ENCODE data around the gene INSYN1.

DNA sequence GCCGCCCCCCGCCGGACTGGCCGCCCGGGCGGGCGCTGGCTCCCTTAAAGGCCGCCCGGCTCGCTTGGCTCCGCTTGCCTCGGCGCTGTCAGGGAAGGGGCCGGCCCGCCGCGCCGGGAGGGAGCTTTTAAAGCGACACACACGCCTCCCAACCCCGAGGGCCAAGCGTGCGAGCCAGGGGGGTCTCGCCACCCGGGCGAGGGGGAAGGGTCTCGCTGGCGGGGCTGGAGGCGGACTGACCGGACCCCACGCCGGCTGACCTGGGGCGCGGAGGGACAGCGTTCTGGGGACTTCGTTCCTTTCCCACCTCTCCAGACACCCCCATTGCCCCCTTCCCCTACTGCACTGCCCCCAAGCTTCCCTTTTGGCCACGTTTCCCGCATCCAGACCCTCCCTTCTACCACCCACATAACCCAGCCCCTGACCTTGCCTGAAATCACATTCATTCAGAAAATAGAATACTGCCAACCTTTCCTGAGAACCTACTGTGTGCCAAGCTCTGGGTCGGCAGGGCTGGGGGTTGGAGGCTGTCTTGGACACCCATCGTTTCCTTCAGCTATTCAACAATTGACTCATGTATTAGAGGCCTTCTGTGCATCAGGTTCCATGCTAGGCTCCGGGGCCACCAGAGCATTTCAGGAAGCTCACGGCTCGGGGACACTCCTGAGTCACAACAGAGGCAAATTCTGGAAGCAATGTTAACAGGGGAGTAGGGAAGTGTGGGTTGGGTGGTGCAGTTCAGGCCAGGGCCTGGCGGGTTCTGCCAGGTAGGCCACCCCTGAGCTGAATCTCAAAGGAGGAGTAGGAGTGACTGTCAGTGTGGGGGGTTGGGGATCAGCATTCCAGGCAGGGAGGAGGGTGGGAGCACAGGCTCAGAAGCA lies at the start of gene INSYN1:
- TF ChIP-seq, protein P1, sequence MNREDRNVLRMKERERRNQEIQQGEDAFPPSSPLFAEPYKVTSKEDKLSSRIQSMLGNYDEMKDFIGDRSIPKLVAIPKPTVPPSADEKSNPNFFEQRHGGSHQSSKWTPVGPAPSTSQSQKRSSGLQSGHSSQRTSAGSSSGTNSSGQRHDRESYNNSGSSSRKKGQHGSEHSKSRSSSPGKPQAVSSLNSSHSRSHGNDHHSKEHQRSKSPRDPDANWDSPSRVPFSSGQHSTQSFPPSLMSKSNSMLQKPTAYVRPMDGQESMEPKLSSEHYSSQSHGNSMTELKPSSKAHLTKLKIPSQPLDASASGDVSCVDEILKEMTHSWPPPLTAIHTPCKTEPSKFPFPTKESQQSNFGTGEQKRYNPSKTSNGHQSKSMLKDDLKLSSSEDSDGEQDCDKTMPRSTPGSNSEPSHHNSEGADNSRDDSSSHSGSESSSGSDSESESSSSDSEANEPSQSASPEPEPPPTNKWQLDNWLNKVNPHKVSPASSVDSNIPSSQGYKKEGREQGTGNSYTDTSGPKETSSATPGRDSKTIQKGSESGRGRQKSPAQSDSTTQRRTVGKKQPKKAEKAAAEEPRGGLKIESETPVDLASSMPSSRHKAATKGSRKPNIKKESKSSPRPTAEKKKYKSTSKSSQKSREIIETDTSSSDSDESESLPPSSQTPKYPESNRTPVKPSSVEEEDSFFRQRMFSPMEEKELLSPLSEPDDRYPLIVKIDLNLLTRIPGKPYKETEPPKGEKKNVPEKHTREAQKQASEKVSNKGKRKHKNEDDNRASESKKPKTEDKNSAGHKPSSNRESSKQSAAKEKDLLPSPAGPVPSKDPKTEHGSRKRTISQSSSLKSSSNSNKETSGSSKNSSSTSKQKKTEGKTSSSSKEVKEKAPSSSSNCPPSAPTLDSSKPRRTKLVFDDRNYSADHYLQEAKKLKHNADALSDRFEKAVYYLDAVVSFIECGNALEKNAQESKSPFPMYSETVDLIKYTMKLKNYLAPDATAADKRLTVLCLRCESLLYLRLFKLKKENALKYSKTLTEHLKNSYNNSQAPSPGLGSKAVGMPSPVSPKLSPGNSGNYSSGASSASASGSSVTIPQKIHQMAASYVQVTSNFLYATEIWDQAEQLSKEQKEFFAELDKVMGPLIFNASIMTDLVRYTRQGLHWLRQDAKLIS (CRISPR knock-in tag; IDR thresholded peaks at IDR 0.05), result no peak
- TF ChIP-seq SRF (IDR thresholded peaks at IDR 0.05; ENCODE audit: low read depth, low read length) (no peak), FLYWCH1 (CRISPR knock-in tag; IDR thresholded peaks at IDR 0.05) (no peak), NKX3-1 (CRISPR knock-in tag; IDR thresholded peaks at IDR 0.05) (no peak), NFIC (IDR thresholded peaks at IDR 0.05; ENCODE audit: low read length) (no peak), FOXJ3 (CRISPR knock-in tag; IDR thresholded peaks at IDR 0.05; ENCODE audit: borderline replicate concordance) (no peak), NFE2 (CRISPR knock-in tag; IDR thresholded peaks at IDR 0.05) (no peak)
- TF ChIP-seq, protein P2, sequence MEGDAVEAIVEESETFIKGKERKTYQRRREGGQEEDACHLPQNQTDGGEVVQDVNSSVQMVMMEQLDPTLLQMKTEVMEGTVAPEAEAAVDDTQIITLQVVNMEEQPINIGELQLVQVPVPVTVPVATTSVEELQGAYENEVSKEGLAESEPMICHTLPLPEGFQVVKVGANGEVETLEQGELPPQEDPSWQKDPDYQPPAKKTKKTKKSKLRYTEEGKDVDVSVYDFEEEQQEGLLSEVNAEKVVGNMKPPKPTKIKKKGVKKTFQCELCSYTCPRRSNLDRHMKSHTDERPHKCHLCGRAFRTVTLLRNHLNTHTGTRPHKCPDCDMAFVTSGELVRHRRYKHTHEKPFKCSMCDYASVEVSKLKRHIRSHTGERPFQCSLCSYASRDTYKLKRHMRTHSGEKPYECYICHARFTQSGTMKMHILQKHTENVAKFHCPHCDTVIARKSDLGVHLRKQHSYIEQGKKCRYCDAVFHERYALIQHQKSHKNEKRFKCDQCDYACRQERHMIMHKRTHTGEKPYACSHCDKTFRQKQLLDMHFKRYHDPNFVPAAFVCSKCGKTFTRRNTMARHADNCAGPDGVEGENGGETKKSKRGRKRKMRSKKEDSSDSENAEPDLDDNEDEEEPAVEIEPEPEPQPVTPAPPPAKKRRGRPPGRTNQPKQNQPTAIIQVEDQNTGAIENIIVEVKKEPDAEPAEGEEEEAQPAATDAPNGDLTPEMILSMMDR (CRISPR knock-in tag; IDR thresholded peaks at IDR 0.05), result no peak
- TF ChIP-seq, protein P3, sequence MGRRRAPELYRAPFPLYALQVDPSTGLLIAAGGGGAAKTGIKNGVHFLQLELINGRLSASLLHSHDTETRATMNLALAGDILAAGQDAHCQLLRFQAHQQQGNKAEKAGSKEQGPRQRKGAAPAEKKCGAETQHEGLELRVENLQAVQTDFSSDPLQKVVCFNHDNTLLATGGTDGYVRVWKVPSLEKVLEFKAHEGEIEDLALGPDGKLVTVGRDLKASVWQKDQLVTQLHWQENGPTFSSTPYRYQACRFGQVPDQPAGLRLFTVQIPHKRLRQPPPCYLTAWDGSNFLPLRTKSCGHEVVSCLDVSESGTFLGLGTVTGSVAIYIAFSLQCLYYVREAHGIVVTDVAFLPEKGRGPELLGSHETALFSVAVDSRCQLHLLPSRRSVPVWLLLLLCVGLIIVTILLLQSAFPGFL (CRISPR knock-in tag; IDR thresholded peaks at IDR 0.05), result no peak

Data from HepG2 (cell line).